Calu3 (cell line): ENCODE results near the gene ZNF296. TPM values are rescaled to one million over a fixed set of nuclear protein-coding genes. Genes with fewer than 3 reads are reported as not detected.

Experiments
- BruUV-seq: library from RNA; stranded (reverse); fragments of 400-500 nt; replicated peaks from 2 replicates; lab custom pipeline; 2021; lab: Mats Ljungman, UMichigan
- CTCF ChIA-PET: fragments of 300-600 bp; sonication (Branson Sonifier 250); formaldehyde crosslinking; loops from one replicate; lab custom pipeline; 2022; ENCODE audit warnings: antibody characterized with exemption; lab: Charles Lee
- DNase-seq: peaks from one replicate; pipeline ENCODE4 v3.0.0; 2022
- H3K27ac Mint-ChIP-seq: one replicate; pipeline ENCODE4 v1.8.0; 2022; ENCODE audit warnings: mixed read lengths; ENCODE audit not compliant: unreplicated experiment
- H3K27me3 Mint-ChIP-seq: one replicate; pipeline ENCODE4 v1.8.0; 2022; ENCODE audit warnings: mixed read lengths; ENCODE audit not compliant: unreplicated experiment
- H3K36me3 Mint-ChIP-seq: one replicate; pipeline ENCODE4 v1.8.0; 2022; ENCODE audit warnings: mild to moderate bottlenecking, moderate library complexity, mixed read lengths; ENCODE audit not compliant: insufficient read depth, unreplicated experiment
- H3K4me1 Mint-ChIP-seq: one replicate; pipeline ENCODE4 v1.8.0; 2022; ENCODE audit warnings: mild to moderate bottlenecking, low read depth, mixed read lengths; ENCODE audit not compliant: unreplicated experiment
- H3K4me3 Mint-ChIP-seq: one replicate; pipeline ENCODE4 v1.8.0; 2022; ENCODE audit warnings: mild to moderate bottlenecking, low read depth, moderate library complexity, mixed read lengths; ENCODE audit not compliant: unreplicated experiment
- H3K9me3 Mint-ChIP-seq: one replicate; pipeline ENCODE4 v1.8.0; 2022; ENCODE audit warnings: low read depth, mixed read lengths; ENCODE audit not compliant: unreplicated experiment
- intact Hi-C: fragments of 100-400 bp; cut with micrococcal nuclease; formaldehyde crosslinking; loops from one replicate; pipeline ENCODE4 v1.10.0; 2022; ENCODE audit not compliant: unreplicated experiment
- total RNA-seq: library from RNA; stranded (reverse); gene quantifications from 2 replicates; pipeline ENCODE4 v1.2.3, GENCODE V29; 2022
- TF ChIP-seq, protein P1 (sequence below): fragments of 200-600 bp; IDR thresholded peaks from one replicate; pipeline ENCODE4 v1.8.0; 2022; ENCODE audit warnings: antibody characterized with exemption; ENCODE audit not compliant: unreplicated experiment

The ZNF296 gene
- total RNA-seq, 1 experiment from 2014 or later: 5.3 TPM

DNA sequence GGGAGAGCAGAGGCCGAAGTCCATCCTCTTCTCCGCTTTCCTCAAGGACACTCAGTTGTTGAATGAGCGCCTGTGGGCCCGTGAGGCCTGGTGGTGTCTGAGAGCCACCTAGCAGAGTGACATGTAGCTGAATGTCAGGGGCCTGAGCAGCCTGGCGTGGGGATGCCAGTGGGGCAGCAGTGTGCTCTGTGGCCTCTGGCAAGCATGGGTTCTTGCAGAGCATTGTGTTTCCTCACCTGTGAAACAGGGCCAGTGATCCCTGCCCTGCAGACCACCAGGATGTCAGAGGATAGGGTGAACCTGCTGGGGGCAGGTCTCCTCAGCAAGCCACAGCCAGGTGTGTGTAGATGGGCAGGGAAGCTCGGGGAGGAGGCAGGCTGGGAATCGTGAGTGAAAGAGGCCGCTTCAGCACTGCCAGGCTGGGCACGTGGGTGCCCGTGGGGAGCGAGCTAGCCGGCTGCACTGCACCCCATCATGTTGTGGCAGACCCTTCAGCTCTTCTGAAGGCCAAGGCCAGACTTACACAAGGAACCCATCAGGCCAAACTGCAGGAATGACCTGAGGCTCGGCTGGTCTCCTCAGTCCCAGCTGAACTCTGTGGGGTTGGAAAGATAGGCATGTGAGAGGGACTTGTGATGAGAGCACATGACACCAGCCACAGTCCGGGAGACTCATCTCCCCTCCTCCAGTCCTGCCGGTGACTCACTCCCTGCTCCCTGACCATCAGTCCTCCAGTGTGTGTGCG lies 21.7 kb upstream of the ZNF296 start:
- TF ChIP-seq, protein P1, sequence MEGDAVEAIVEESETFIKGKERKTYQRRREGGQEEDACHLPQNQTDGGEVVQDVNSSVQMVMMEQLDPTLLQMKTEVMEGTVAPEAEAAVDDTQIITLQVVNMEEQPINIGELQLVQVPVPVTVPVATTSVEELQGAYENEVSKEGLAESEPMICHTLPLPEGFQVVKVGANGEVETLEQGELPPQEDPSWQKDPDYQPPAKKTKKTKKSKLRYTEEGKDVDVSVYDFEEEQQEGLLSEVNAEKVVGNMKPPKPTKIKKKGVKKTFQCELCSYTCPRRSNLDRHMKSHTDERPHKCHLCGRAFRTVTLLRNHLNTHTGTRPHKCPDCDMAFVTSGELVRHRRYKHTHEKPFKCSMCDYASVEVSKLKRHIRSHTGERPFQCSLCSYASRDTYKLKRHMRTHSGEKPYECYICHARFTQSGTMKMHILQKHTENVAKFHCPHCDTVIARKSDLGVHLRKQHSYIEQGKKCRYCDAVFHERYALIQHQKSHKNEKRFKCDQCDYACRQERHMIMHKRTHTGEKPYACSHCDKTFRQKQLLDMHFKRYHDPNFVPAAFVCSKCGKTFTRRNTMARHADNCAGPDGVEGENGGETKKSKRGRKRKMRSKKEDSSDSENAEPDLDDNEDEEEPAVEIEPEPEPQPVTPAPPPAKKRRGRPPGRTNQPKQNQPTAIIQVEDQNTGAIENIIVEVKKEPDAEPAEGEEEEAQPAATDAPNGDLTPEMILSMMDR: no peak
- peaks cover 81% of the 10 kb centered on the region for H3K4me1 Mint-ChIP-seq
- H3K36me3 Mint-ChIP-seq: peaks cover 52% of the 10 kb centered on the region
- DNase-seq: peak; percentile 77
- H3K27ac Mint-ChIP-seq: peak overlapping the region; percentile 96
- H3K4me3 Mint-ChIP-seq: peak overlapping the region; percentile 54
- intact Hi-C loops: no loop called here
- no TSS peak for BruUV-seq
- no peaks in the 10 kb centered on the region for H3K9me3 Mint-ChIP-seq
- no peaks in the 10 kb centered on the region for H3K27me3 Mint-ChIP-seq
- CTCF ChIA-PET: interaction anchor here (0.5 to 1.9 kb wide), 7 partner anchors 9 to 210 kb away, joined by 3 to 11 read pairs (median 3); partner anchors contain the start of gene TRAPPC6A

DNA sequence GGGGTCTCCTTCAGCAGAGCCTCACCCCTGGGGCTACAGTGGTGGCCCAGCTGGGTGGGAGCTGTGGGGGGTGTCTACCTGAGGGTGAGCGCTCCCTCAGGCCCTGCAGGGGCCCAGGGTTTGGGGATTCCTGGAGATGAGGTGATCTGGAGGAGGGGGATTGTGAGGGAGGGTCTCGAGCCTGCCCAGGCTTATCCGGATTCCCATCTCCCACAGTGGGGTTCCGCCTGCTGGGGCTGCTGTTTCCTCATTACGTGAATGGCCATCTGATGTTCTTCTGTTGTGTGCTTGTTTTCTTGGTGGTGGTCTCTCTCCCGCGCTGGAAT lies 21.1 kb upstream of the ZNF296 start:
- H3K9me3 Mint-ChIP-seq: no peaks in the 10 kb centered on the region
- intact Hi-C loops: no loop called here
- peak overlapping the region; percentile 96 for H3K27ac Mint-ChIP-seq
- DNase-seq: no peak
- H3K4me3 Mint-ChIP-seq: peak overlapping the region; percentile 54
- peaks cover 58% of the 10 kb centered on the region for H3K36me3 Mint-ChIP-seq
- CTCF ChIA-PET: interaction anchor here (1.2 to 1.3 kb wide), 2 partner anchors 38 to 81 kb away, joined by 3 read pairs; partner anchors contain the start of gene TRAPPC6A
- no peaks in the 10 kb centered on the region for H3K27me3 Mint-ChIP-seq
- TF ChIP-seq, protein P1: no peak
- BruUV-seq: no TSS peak
- peaks cover 81% of the 10 kb centered on the region for H3K4me1 Mint-ChIP-seq

DNA sequence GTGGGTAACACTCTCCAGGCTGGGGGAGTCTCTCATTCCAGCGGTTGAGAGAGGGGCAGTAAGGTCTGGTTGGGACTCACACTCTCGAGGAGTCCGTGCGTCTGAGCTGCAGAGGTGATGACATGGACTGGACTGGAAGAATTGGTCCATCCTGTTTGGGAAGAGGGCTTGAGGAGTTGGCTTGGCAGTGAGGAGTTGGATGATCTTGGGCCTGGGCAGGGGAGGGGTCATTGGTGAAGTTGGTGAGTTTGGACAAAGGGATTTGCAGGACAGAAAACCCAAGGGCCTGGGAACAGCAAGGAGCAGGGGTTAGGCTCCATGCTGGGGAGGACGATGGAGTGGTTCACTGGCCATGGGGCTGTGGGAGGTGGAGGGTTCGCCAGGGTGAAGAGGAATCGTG lies 20.4 kb upstream of the ZNF296 start:
- intact Hi-C loops: no loop called here
- TF ChIP-seq, protein P1: no peak
- Mint-ChIP-seq H3K27ac (peak overlapping the region; percentile 96), H3K4me1 (peaks cover 76% of the 10 kb centered on the region), H3K27me3 (no peaks in the 10 kb centered on the region), H3K36me3 (peaks cover 65% of the 10 kb centered on the region), H3K9me3 (no peaks in the 10 kb centered on the region), H3K4me3 (peak overlapping the region; percentile 54)
- no TSS peak for BruUV-seq
- no peak for DNase-seq
- CTCF ChIA-PET: no interaction called here

GRCh38 chr19:45095496-45096413 lies 19.5 kb upstream of the ZNF296 start:
- no peak for DNase-seq
- H3K4me1 Mint-ChIP-seq: peaks cover 66% of the 10 kb centered on the region
- CTCF ChIA-PET: interaction anchor here (0.6 kb wide), 1 partner anchor 344 kb away, joined by 4 read pairs; no protein-coding TSS in a partner anchor
- no peaks in the 10 kb centered on the region for H3K9me3 Mint-ChIP-seq
- BruUV-seq: no TSS peak
- intact Hi-C loops: no loop called here
- peak overlapping the region; percentile 54 for H3K4me3 Mint-ChIP-seq
- H3K27ac Mint-ChIP-seq: no peak overlapping the region
- no peaks in the 10 kb centered on the region for H3K27me3 Mint-ChIP-seq
- TF ChIP-seq, protein P1: no peak
- peaks cover 67% of the 10 kb centered on the region for H3K36me3 Mint-ChIP-seq
